ENCODE results near the gene FSD1.

The FSD1 gene

DNA sequence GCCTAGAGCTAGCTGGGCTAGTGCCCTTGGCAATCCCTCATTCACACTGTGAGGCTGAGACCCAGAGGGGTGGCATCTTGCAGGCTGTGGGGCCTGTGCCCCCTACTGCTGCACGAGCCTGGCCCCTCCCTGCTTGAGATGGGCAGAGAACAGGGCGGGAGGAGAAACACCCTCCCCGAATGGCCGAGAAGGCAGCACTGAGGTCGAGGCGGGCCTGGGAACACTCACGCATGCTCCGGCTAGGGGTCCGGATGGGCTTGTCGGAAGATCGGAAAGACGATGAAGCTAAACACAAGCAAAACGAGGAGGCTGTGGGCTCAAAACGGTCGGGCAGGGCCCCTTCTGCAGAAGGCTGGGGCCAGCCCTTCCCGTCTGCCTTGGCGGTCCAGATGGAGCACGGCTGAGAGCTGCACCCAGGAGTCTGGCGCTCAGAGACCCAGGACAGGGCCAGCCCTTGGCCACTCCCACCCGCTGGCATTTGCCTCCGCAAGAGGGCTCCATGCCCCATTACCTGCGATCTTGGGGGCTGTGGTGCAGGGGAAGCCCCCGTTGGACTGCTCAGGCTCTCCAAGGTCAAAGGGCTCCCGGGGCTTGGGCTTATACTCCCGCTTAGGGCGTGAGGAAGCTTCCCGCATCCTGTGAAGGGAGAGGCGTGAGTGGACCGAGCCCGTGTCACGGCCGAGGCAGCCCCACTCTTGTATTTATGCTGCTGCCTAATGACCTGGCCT is 57.9 kb downstream of the FSD1 start:
- no peaks in the 10 kb centered on the region for H3K27me3 ChIP-seq
- no peaks in the 10 kb centered on the region for H3K4me1 ChIP-seq
- H3K4me3 ChIP-seq (ENCODE audit: low read depth, low read length), result no peak overlapping the region
- H3K36me3 ChIP-seq, result peaks cover 81% of the 10 kb centered on the region
- DNase-seq, result no peak
- no peaks in the 10 kb centered on the region for H3K9me3 ChIP-seq
- TF ChIP-seq, protein P1, sequence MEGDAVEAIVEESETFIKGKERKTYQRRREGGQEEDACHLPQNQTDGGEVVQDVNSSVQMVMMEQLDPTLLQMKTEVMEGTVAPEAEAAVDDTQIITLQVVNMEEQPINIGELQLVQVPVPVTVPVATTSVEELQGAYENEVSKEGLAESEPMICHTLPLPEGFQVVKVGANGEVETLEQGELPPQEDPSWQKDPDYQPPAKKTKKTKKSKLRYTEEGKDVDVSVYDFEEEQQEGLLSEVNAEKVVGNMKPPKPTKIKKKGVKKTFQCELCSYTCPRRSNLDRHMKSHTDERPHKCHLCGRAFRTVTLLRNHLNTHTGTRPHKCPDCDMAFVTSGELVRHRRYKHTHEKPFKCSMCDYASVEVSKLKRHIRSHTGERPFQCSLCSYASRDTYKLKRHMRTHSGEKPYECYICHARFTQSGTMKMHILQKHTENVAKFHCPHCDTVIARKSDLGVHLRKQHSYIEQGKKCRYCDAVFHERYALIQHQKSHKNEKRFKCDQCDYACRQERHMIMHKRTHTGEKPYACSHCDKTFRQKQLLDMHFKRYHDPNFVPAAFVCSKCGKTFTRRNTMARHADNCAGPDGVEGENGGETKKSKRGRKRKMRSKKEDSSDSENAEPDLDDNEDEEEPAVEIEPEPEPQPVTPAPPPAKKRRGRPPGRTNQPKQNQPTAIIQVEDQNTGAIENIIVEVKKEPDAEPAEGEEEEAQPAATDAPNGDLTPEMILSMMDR (IDR thresholded peaks at IDR 0.05; ENCODE audit: low read depth, low read length), result no peak

DNA sequence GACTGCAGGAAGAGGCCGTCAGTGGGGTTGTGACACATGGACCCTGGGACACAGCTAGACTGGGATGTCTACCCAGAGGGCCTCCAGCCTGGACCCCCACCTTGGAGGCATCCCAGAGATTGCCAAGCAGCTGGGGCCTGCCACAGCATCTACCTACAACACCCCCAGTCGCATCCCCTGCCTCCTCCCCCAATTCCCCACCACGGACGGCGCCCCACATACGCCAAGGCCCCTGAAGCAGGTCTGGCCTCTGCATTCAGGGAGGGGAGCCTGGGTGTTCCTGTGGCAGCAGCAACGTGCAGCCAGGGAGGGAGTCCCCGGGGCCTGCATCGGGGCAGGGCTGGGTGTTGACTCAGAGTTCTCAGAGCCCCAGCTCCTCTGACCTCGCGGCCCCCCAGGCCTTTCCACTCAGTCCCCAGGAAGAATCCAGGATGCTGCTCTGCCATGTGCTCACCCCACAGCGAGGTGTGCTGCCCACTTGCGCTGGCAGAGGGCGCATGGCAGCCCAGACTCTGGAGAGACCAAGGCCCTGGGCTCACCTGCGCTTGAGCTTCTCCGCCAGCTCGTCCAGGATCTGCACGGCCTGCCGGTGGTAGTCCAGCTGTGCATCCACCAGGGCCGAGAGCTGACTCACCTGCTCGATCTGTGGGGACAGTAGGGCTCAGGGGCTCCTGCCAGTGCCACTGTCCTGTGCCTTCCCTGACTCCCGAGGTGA is 58.6 kb downstream of the FSD1 start:
- H3K27me3 ChIP-seq, result no peaks in the 10 kb centered on the region
- DNase-seq, result no peak
- no peak overlapping the region for H3K4me3 ChIP-seq (ENCODE audit: low read depth, low read length)
- H3K4me1 ChIP-seq, result peaks cover under 1% of the 10 kb centered on the region; the same call in 1 of the 2 replicates
- H3K9me3 ChIP-seq, result no peaks in the 10 kb centered on the region
- TF ChIP-seq, protein P1 (IDR thresholded peaks at IDR 0.05; ENCODE audit: low read depth, low read length), result peak; percentile 12; the same call in 1 of the 2 replicates
- H3K36me3 ChIP-seq, result peaks cover 76% of the 10 kb centered on the region

DNA sequence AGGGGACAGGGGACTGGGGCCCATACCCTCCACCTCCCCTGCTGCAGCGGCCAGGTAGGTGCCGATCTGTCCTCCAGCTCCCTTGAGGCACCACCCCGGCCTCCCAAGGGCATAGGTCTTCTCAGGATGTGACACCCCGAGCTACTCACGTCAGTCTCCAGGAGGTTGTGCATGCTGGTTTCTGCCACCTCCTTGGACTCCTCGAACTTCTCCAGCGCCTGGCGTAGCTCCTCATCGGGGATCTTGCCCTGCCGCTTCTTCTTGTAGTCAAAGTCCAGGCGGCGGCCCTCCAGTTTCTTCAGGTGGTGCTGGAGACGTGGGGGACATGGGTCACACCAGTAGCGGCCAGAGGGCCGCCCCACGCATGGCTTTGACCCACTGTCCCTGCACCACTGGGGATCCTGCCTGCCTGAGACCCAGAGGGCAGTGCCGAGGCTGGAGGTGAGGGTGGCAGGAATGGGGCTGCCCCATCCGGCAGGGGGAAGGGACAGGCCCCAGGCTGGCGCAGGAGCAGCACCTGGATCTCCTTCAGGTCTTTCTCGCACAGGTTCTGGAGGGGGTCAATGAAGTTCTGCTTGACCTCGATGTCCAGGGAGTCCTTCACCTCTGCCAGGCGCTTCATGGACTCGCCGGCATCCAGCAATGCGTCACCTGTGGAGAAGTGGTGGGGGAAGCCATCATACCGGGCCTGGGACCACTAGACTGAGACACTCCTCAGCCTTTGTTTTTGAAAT is 59.3 kb downstream of the FSD1 start:
- TF ChIP-seq, protein P1 (IDR thresholded peaks at IDR 0.05; ENCODE audit: low read depth, low read length), result no peak

DNA sequence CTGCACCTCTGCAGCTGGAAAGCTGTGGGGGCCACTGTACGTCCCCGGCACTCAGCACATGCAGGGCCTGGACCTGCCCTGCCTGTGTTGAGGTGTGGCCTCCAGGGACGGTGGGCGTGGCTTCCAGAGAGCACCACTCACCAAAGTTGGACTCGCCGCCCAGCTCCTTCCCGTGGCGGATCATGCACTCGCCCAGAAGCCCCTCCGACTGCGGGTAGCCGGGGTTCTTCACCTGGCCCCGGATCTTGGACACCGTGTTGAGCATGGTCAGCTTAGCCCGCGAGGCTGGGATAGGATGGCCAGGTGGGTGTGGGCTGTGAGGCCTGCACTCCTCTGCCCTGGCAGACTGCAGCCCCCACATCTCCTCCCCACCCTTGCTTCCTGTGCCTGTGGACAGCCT is 60.9 kb downstream of the FSD1 start:
- no peak for DNase-seq
- no peaks in the 10 kb centered on the region for H3K27me3 ChIP-seq
- peaks cover 60% of the 10 kb centered on the region for H3K36me3 ChIP-seq
- H3K9me3 ChIP-seq, result no peaks in the 10 kb centered on the region
- peaks cover 8% of the 10 kb centered on the region; the same call in 1 of the 2 replicates for H3K4me1 ChIP-seq
- TF ChIP-seq, protein P1 (IDR thresholded peaks at IDR 0.05; ENCODE audit: low read depth, low read length), result no peak
- no peak overlapping the region for H3K4me3 ChIP-seq (ENCODE audit: low read depth, low read length)

More for the DNA sequence above, 59.3 kb downstream of the FSD1 start:
- Histone ChIP-seq H3K9me3 (no peaks in the 10 kb centered on the region), H3K4me1 (peaks cover 8% of the 10 kb centered on the region; the same call in 1 of the 2 replicates), H3K4me3 (ENCODE audit: low read depth, low read length) (no peak overlapping the region), H3K27me3 (no peaks in the 10 kb centered on the region), H3K36me3 (peaks cover 73% of the 10 kb centered on the region)
- DNase-seq, result no peak

DNA sequence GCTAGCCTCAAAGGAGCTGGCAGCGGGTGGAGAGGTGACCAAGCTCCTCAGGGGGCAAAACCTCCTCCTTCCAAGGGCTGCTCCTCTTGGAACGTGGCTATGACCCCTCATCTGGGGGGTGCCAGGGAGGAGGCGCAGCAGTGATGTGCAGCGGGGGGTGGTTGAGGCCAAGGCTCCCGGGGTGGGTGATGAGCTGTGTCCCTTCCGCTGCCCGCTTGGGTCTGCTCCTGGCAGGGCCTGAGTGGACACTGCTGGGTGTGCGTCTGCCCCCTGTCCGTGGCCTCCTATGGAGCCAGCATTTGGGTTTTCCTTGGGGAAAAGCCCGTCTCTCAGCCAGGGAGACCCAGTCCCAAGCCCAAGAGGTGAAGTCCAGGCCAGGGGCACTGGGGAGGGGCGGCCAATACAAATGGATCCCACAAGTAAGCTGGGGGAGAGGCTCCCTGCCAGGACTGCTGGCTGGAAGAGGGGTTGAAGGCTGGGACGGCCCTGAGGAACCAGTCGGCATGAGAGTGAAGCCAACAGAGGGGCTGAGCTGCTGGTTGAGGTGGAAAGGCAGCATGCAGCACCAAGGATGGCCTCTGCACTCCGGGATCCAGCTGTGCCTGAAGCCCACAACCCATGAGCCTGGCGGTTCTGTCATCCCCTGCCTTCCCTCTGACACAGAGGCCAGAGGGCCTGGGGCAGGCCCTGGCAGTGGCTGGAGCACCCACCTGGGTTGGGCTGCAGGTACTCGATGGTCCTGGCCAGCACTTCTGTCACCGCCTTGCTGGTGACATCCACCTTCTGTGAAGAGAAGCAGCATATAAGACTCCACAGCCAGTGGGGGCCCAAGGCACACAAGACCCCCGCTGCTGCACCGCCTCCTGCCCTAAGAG is 61.6 kb downstream of the FSD1 start:
- Histone ChIP-seq H3K36me3 (peaks cover 53% of the 10 kb centered on the region), H3K27me3 (no peaks in the 10 kb centered on the region), H3K4me1 (peaks cover 8% of the 10 kb centered on the region; the same call in 1 of the 2 replicates), H3K4me3 (ENCODE audit: low read depth, low read length) (no peak overlapping the region), H3K9me3 (no peaks in the 10 kb centered on the region)
- TF ChIP-seq, protein P1 (IDR thresholded peaks at IDR 0.05; ENCODE audit: low read depth, low read length), result no peak
- DNase-seq, result no peak

Data from BE2C (cell line).